Spleen (tissue), 13 donors: ENCODE data around the gene MOSPD3. TPM values are rescaled to one million over a fixed set of nuclear protein-coding genes. Genes with fewer than 3 reads are reported as not detected.
A peak's percentile ranks its signal among the peaks of the same experiment; 100 is the strongest.
"Not testable (repeated sequence)": the region's sequence is repeated elsewhere in the genome, so short reads cannot be mapped to it uniquely, and the experiment has no call there.

Experiments used
- DNase-seq: peaks from one replicate; pipeline ENCODE4 v3.0.0-alpha.2; 2020
- H3K27ac ChIP-seq, 8 donors: fragments of 200-600 bp; sonication (generic) in 7 of 8; 1 replicate in 4 of 8; 2 replicates in 4 of 8; pipeline versions ENCODE4 v1.5.0 to v1.8.0; 2016 to 2021; ENCODE audit warnings: inconsistent platforms in 4 of 8, mild to moderate bottlenecking in 4 of 8, moderate library complexity in 1 of 8
- H3K27me3 ChIP-seq, 7 donors: fragments of 200-600 bp; sonication (generic) in 6 of 7; replicated peaks in 1 of 7; 1 replicate in 4 of 7; 2 replicates in 3 of 7; pipeline versions ENCODE4 v1.5.0 to v1.8.0; 2016 to 2021; ENCODE audit warnings: inconsistent platforms in 3 of 7, mild to moderate bottlenecking in 1 of 7
- H3K36me3 ChIP-seq, 6 donors: fragments of 200-600 bp; sonication (generic) in 5 of 6; 1 replicate in 4 of 6; 2 replicates in 2 of 6; pipeline versions ENCODE4 v1.5.0 to v1.8.0; 2016 to 2021; ENCODE audit warnings: inconsistent platforms in 2 of 6
- H3K4me1 ChIP-seq, 6 donors: fragments of 200-600 bp; sonication (generic) in 5 of 6; 1 replicate in 3 of 6; 2 replicates in 3 of 6; pipeline versions ENCODE4 v1.5.0 to v1.8.0; 2016 to 2021; ENCODE audit warnings: inconsistent platforms in 3 of 6
- H3K4me3 ChIP-seq, 8 donors: fragments of 200-600 bp; sonication (generic) in 7 of 8; 1 replicate in 4 of 8; 2 replicates in 4 of 8; pipeline versions ENCODE4 v1.5.0 to v1.8.0; 2016 to 2021; ENCODE audit warnings: inconsistent platforms in 4 of 8, mild to moderate bottlenecking in 4 of 8, moderate library complexity in 2 of 8
- H3K9me3 ChIP-seq, 8 donors: fragments of 200-600 bp; sonication (generic) in 7 of 8; 1 replicate in 4 of 8; 2 replicates in 4 of 8; pipeline versions ENCODE4 v1.5.0 to v1.8.0; 2016 to 2021; ENCODE audit warnings: inconsistent platforms in 4 of 8
- CTCF ChIP-seq, 11 experiments: fragments of 200-600 bp in 7 of 11; fragments of 450-650 bp in 4 of 11; sonication (generic) in 4 of 11; IDR thresholded peaks in 8 of 11; conservative IDR thresholded peaks in 3 of 11; 1 replicate in 7 of 11; 2 replicates in 4 of 11; pipeline versions ENCODE4 v1.4.0 to v1.8.0; 2016 to 2021; ENCODE audit warnings: antibody characterized with exemption in 11 of 11, inconsistent platforms in 4 of 11, mild to moderate bottlenecking in 1 of 11
- POLR2A ChIP-seq, 3 donors: fragments of 450-650 bp; IDR thresholded peaks; one replicate each; pipeline ENCODE4 v1.5.1; 2017; ENCODE audit warnings: antibody characterized with exemption in 3 of 3, mild to moderate bottlenecking in 1 of 3
- POLR2AphosphoS5 ChIP-seq, 3 donors: sonication (generic); formaldehyde crosslinking; IDR thresholded peaks; one replicate each; pipeline ENCODE4 v1.5.1; 2017; ENCODE audit warnings: antibody characterized with exemption in 3 of 3
- WGBS, 5 donors: extraction: QIAGEN DNeasy Blood & Tissue Kit in 3 of 5; methylation state at CpG; one replicate each; pipeline versions ENCODE4 v1.1.5 to v1.1.7; 2013 to 2018; 5-methylcytosine and 5-hydroxymethylcytosine counted together
- intact Hi-C: fragments of 100-400 bp; cut with DNase I; formaldehyde crosslinking; loops from one replicate; pipeline ENCODE4 v1.15.0; 2023; ENCODE audit warnings: low total_unique reads
- long read RNA-seq, 2 donors: transcript quantifications; one replicate each; lab custom pipeline, GENCODE V29; 2026
- polyA plus RNA-seq, 3 donors: library from polyadenylated mRNA; stranded (reverse); fragments of 200-250 nt; gene quantifications; one replicate each; pipeline ENCODE4 v1.2.1, GENCODE V29; 2013
- total RNA-seq, 7 donors: library from RNA; depleted of rRNA in 3 of 7; stranded (reverse); fragments of >200 nt in 3 of 7; fragmentation: NEBNext Ultra II Directional in 4 of 7; extraction: Animal tissue kit (Norgen Biotek cat#: 25700) in 4 of 7; gene quantifications; one replicate each; pipeline versions ENCODE4 v1.1.0 to v1.2.1, GENCODE V29; 2016 to 2021
- donor health status: healthy with polysubstance abuse.
- donor health status: DM: no; HTN: no; CAD: no; lungs with moderate emphysema.
- donor health status: DM: no; HTN: no; CAD: no.
- donor health status: Bipolar disorder and iron deficiency.
- donor health status: healthy.
- donor health status: DM: no; HTN: no; CAD: no.
- donor health status: DM: yes; HTN: yes; CAD: no.

MOSPD3 gene
- total RNA-seq (10 to 100 TPM; 13.4 to 20.4 (median 16.0) TPM), polyA plus RNA-seq (10 to 100 TPM; 11.2 to 16.8 (median 13.9) TPM)
- long read RNA-seq, donor 1, transcript MOSPD3-203 (5 exons, 1,191 nt) = major isoform, 12 of 17 reads
- long read RNA-seq, donor 1, partial matches to known transcripts = 0 of 17 reads
- long read RNA-seq, donor 1, other reads (novel, unspliced or antisense) = 0 of 17 reads
- long read RNA-seq, donor 2, transcript MOSPD3-203 (5 exons, 1,191 nt) = major isoform, 5 of 11 reads
- long read RNA-seq, donor 2, partial matches to known transcripts = 0 of 11 reads
- long read RNA-seq, donor 2, other reads (novel, unspliced or antisense) = 0 of 11 reads

GRCh38 chr7:100611983-100612729 is at the start of gene MOSPD3:
MOSPD3 (plus strand) TSS chr7:100612540; CDS start chr7:100612792, 252 bp downstream.
- DNase-seq = peak; percentile 100
- H3K36me3 ChIP-seq = peaks cover 0 to 21% (median 4%) of the 10 kb centered on the region in 6 donors
- H3K9me3 ChIP-seq = no peaks in the 10 kb centered on the region
- TF ChIP-seq POLR2A (IDR thresholded peaks at IDR 0.05) (peak in 2 of 3 donors; percentile 56 to 77), POLR2AphosphoS5 (IDR thresholded peaks at IDR 0.05) (peak; percentile 91 to 97 (median 93)), CTCF (IDR thresholded peaks at IDR 0.05 in 8 of 11, conservative IDR thresholded peaks at IDR 0.05 in 3 of 11) (peak in 2 of 11 experiments; percentile 17 to 22)
- peak within 1 kb of the TSS; percentile 60 to 83 (median 66) for H3K4me3 ChIP-seq
- peak within 1 kb of the TSS; percentile 93 to 98 (median 95) for H3K27ac ChIP-seq
- H3K4me1 ChIP-seq = peaks cover 7 to 26% (median 22%) of the 10 kb centered on the region in 6 donors
- intact Hi-C loops = loop anchor here (10.0 kb wide), 1 partner anchor 63 kb away; the partner anchor contains the start of gene GNB2
- H3K27me3 ChIP-seq = no peaks in the 10 kb centered on the region
- WGBS, 5 donors = 0 to 1% (median 0%) methylated on average over 48 to 61 of the region's 61 CpGs

GRCh38 chr7:100563100-100563564 is 49.2 kb upstream of the MOSPD3 start:
- H3K27ac ChIP-seq = peak overlapping the region in 1 of 8 donors; percentile 66
- peaks cover 0 to 44% (median 16%) of the 10 kb centered on the region in 6 donors for H3K36me3 ChIP-seq
- H3K4me1 ChIP-seq = peaks cover 23 to 52% (median 35%) of the 10 kb centered on the region in 6 donors
- 95 to 99% (median 96%) methylated on average over 8 of the region's 8 CpGs for WGBS, 5 donors
- no peak overlapping the region for H3K4me3 ChIP-seq
- no peak for DNase-seq
- no peaks in the 10 kb centered on the region for H3K9me3 ChIP-seq
- TF ChIP-seq POLR2AphosphoS5 (IDR thresholded peaks at IDR 0.05) (no peak), POLR2A (IDR thresholded peaks at IDR 0.05) (no peak), CTCF (IDR thresholded peaks at IDR 0.05 in 8 of 11, conservative IDR thresholded peaks at IDR 0.05 in 3 of 11) (no peak)
- intact Hi-C loops = loop anchor here (2.0 kb wide), 1 partner anchor 94 kb away; no protein-coding TSS in a partner anchor
- no peaks in the 10 kb centered on the region for H3K27me3 ChIP-seq

- Histone ChIP-seq H3K27me3 (no peaks in the 10 kb centered on the region), H3K4me3 (no peak overlapping the region), H3K36me3 (peaks cover 0 to 44% (median 16%) of the 10 kb centered on the region in 6 donors), H3K9me3 (no peaks in the 10 kb centered on the region), H3K4me1 (peaks cover 26 to 57% (median 42%) of the 10 kb centered on the region in 6 donors), H3K27ac (peak overlapping the region in 5 of 8 donors; percentile 16 to 66 (median 26))
- DNase-seq = peak; percentile 95
- intact Hi-C loops = loop anchor here (2.0 kb wide), 1 partner anchor 95 kb away; no protein-coding TSS in a partner anchor
- WGBS, 5 donors = 23 to 40% (median 29%) methylated on average over 10 to 12 of the region's 12 CpGs
- TF ChIP-seq CTCF (IDR thresholded peaks at IDR 0.05 in 8 of 11, conservative IDR thresholded peaks at IDR 0.05 in 3 of 11) (peak; percentile 90 to 99 (median 97)), POLR2A (IDR thresholded peaks at IDR 0.05) (no peak), POLR2AphosphoS5 (IDR thresholded peaks at IDR 0.05) (peak; percentile 49 to 63 (median 54))
These were observed 48.4 kb upstream of the MOSPD3 start for GRCh38 chr7:100563809-100564400.

GRCh38 chr7:100564405-100564804 is 47.9 kb upstream of the MOSPD3 start:
- Histone ChIP-seq H3K36me3 (peaks cover 0 to 44% (median 16%) of the 10 kb centered on the region in 6 donors), H3K4me1 (peaks cover 25 to 57% (median 43%) of the 10 kb centered on the region in 6 donors), H3K27ac (peak overlapping the region in 5 of 8 donors; percentile 16 to 66 (median 26))
- intact Hi-C loops, H3K27me3 ChIP-seq, H3K9me3 ChIP-seq, H3K4me3 ChIP-seq, DNase-seq: not testable (repeated sequence)
- WGBS, 5 donors = 87 to 93% (median 89%) methylated on average over 6 of the region's 6 CpGs
